ENCODE measurements around the gene CATSPERD. TPM values are rescaled to one million over a fixed set of nuclear protein-coding genes. Genes with fewer than 3 reads are reported as not detected.

The CATSPERD gene
- total RNA-seq, 4 donors from 2014 or later, result not detected

DNA sequence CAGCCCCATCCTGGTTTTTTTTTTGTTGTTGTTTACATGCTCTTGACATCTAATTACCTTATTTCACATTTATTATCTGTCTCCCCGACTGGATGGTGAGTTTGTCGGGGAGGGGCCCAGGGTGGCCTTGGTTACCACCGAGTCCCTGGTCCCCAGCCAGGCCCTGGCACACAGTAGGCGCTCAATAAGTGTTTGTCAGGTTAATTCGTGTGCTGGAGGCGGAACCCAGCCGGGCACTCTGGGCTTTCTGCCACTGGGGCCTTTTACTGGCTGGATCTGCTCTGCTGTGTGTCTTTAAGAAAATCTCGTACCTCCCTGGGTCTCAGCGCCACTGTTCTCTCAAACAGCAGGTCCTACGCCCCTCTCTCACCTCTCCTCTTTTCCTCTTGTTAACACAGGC is 89.0 kb downstream of the CATSPERD start:
- WGBS, 2 donors, result 79 to 86% methylated on average over 10 of the region's 10 CpGs
- Histone ChIP-seq H3K9me3 (no peaks in the 10 kb centered on the region), H3K27ac (no peak overlapping the region), H3K36me3 (no peaks in the 10 kb centered on the region), H3K4me1 (peaks cover 2 to 12% of the 10 kb centered on the region in 2 donors), H3K4me3 (replicated peaks in 1 of 3) (no peak overlapping the region), H3K27me3 (no peaks in the 10 kb centered on the region)
- intact Hi-C loops (cut with DNase I), result loop anchor here (5.0 to 10.0 kb wide), 2 partner anchors 155 to 213 kb away; no protein-coding TSS in a partner anchor
- TF ChIP-seq, protein P1, sequence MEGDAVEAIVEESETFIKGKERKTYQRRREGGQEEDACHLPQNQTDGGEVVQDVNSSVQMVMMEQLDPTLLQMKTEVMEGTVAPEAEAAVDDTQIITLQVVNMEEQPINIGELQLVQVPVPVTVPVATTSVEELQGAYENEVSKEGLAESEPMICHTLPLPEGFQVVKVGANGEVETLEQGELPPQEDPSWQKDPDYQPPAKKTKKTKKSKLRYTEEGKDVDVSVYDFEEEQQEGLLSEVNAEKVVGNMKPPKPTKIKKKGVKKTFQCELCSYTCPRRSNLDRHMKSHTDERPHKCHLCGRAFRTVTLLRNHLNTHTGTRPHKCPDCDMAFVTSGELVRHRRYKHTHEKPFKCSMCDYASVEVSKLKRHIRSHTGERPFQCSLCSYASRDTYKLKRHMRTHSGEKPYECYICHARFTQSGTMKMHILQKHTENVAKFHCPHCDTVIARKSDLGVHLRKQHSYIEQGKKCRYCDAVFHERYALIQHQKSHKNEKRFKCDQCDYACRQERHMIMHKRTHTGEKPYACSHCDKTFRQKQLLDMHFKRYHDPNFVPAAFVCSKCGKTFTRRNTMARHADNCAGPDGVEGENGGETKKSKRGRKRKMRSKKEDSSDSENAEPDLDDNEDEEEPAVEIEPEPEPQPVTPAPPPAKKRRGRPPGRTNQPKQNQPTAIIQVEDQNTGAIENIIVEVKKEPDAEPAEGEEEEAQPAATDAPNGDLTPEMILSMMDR (IDR thresholded peaks at IDR 0.05), result no peak
- TF ChIP-seq POLR2A (IDR thresholded peaks at IDR 0.05), result no peak
- DNase-seq, result no peak

DNA sequence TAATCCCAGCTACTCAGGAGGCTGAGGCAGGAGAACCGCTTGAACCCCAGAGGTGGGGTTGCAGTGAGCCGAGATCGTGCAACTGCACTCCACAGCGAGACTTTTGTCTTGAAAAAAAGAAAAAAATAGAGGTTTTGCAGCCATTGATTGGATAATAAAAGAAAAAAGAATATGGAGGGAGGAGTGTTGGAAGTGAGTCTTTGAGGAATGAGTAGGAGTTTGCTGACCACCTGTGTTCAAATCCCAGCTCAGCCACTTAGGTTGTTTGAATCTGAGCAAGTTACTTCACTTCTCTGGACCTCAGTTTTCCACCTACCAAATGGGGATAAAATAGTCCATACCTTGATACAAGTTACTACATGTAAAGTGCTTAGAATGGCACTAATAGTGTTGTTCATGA is 90.7 kb downstream of the CATSPERD start:
- intact Hi-C loops (cut with DNase I), result no loop called here
- Histone ChIP-seq H3K27me3 (no peaks in the 10 kb centered on the region), H3K27ac (no peak overlapping the region), H3K4me1 (peaks cover 0 to under 1% of the 10 kb centered on the region in 2 donors), H3K9me3 (no peaks in the 10 kb centered on the region), H3K36me3 (no peaks in the 10 kb centered on the region), H3K4me3 (replicated peaks in 1 of 3) (no peak overlapping the region)
- no peak for DNase-seq
- no peak for TF ChIP-seq POLR2A (IDR thresholded peaks at IDR 0.05)
- TF ChIP-seq, protein P1 (IDR thresholded peaks at IDR 0.05), result no peak
- 88 to 89% methylated on average over 4 of the region's 4 CpGs for WGBS, 2 donors

DNA sequence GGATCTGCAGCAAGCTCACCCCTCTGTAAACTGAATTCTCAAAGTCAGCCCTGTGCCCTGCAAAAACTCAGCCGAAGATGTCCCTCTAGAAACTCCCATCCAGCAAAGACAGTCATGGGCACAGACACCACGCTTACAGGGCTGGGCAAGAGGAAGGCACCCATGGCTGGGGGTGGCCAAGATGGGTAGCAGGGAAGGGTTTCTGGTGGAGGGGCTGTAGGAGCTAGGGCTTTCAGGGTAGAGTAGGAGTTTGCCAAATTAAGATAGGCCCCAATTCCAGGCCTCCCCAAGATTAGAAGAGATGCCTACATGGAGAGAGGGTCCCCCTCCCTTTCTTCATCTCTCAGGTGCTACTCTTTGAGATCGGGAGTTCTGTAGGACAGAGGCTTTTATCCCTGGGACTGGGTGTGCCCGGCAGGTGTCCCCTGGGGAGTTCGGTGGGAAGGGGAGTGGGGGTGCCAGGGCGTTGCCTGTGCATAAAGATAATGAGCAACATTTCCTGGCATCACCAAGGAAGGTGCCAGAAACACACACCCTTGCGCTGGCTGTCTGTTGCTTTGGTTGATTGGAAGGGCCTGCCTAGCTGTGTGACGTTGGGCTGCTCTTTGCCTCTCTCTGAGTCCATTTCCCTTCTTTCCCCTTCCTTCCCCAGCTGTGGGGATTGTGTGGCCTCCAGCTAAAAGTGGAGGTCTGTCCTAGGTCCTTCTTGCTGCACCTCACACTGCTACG is 93.8 kb downstream of the CATSPERD start:
- DNase-seq, result no peak
- Histone ChIP-seq H3K9me3 (no peaks in the 10 kb centered on the region), H3K27me3 (no peaks in the 10 kb centered on the region), H3K4me3 (replicated peaks in 1 of 3) (no peak overlapping the region), H3K36me3 (no peaks in the 10 kb centered on the region), H3K4me1 (no peaks in the 10 kb centered on the region), H3K27ac (no peak overlapping the region)
- TF ChIP-seq, protein P1 (IDR thresholded peaks at IDR 0.05), result no peak
- TF ChIP-seq POLR2A (IDR thresholded peaks at IDR 0.05), result no peak
- intact Hi-C loops (cut with DNase I), result no loop called here
- 73 to 76% methylated on average over 8 to 9 of the region's 9 CpGs for WGBS, 2 donors

DNA sequence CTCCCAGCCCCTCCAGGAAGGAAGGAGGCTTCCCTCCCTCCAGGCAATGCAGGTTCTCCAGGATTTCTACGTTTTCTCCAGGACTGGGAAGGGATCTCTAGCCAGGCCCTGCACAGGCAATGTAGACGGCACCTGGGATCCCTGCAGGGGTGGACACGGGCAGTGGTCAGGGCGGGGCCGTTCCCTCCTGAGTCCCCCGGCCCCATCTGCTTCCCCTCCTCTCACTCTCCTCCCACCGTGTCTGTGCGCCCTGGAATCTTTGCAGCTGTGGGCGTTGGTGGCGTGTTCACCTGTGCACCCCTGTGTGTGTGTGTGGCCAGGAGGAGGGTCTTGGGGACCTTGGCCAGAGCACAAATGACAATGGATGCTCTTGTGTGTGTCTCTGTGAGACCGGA is 94.4 kb downstream of the CATSPERD start:
- intact Hi-C loops (cut with DNase I), result no loop called here
- H3K9me3 ChIP-seq, result no peaks in the 10 kb centered on the region
- no peak overlapping the region for H3K27ac ChIP-seq
- H3K27me3 ChIP-seq, result no peaks in the 10 kb centered on the region
- DNase-seq, result no peak
- no peak overlapping the region for H3K4me3 ChIP-seq (replicated peaks in 1 of 3)
- 41 to 44% methylated on average over 5 to 9 of the region's 11 CpGs for WGBS, 2 donors
- no peaks in the 10 kb centered on the region for H3K4me1 ChIP-seq
- H3K36me3 ChIP-seq, result no peaks in the 10 kb centered on the region
- no peak for TF ChIP-seq POLR2A (IDR thresholded peaks at IDR 0.05)
- TF ChIP-seq, protein P1 (IDR thresholded peaks at IDR 0.05), result no peak

DNA sequence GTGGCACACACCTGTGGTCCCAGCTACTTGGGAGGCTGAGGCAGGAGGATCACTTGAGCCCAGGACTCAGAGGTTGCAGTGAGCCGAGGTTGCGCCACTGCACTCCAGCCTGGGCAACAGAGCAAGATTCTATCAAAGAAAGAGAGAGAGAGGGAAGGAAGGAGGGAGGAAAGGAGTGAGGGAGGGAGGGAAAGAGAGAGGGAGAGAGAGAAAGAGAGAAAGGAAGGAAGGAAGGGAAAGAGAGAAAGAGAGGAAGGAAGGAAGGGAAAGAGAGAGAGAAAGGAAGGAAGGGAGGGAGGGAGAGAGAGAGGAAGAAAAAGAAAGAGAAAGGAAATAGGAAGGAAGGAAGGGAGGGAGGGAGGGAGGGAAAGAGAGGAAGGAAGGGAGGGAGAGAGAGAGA is 96.8 kb downstream of the CATSPERD start:
- no peak for DNase-seq
- no peaks in the 10 kb centered on the region for H3K27me3 ChIP-seq
- 93% methylated on average over 2 of the region's 2 CpGs for WGBS, 2 donors
- H3K4me1 ChIP-seq, result peaks cover 0 to 5% of the 10 kb centered on the region in 2 donors
- no peak overlapping the region for H3K27ac ChIP-seq
- no peak overlapping the region for H3K4me3 ChIP-seq (replicated peaks in 1 of 3)
- intact Hi-C loops (cut with DNase I), result no loop called here
- no peaks in the 10 kb centered on the region for H3K9me3 ChIP-seq
- TF ChIP-seq POLR2A (IDR thresholded peaks at IDR 0.05), result no peak
- TF ChIP-seq, protein P1 (IDR thresholded peaks at IDR 0.05), result no peak
- H3K36me3 ChIP-seq, result no peaks in the 10 kb centered on the region
